NCI-H774 (cell line): ENCODE measurements around the gene PHF1.

Experiments used
- DNase-seq: peaks from one replicate; lab custom pipeline; 2025; lab: John Stamatoyannopoulos, UW

PHF1 gene

GRCh38 chr6:33454009-33454946, 43.5 kb downstream of the PHF1 start, which contains the start of gene ZBTB9:
Gene ZBTB9 (plus strand): TSS chr6:33454576. CDS start chr6:33455101, 525 bp downstream.
- peak; percentile 96 for DNase-seq

- no peak for DNase-seq
These were observed 44.2 kb downstream of the PHF1 start for GRCh38 chr6:33455051-33455450.

GRCh38 chr6:33456156-33456555, 45.3 kb downstream of the PHF1 start:
- no peak for DNase-seq

GRCh38 chr6:33458676-33459075, 47.9 kb downstream of the PHF1 start:
- DNase-seq, result no peak

GRCh38 chr6:33459226-33459625, 48.4 kb downstream of the PHF1 start:
- no peak for DNase-seq
